ENCODE results near the gene SPPL2C. TPM values are rescaled to one million over a fixed set of nuclear protein-coding genes. Genes with fewer than 3 reads are reported as not detected.

The SPPL2C gene
- total RNA-seq, 1 experiment from 2014 or later: not detected

GRCh38 chr17:45808845-45809244 is 35.8 kb upstream of the SPPL2C start:
- no peak overlapping the region for H3K4me3 Mint-ChIP-seq (ENCODE audit: unreplicated experiment)
- BruUV-seq (replicated peaks): no TSS peak
- ChIA-PET POLR2A (no interaction called here), CTCF (interaction anchor here (1.3 to 2.7 kb wide), 2 partner anchors 23 to 41 kb away, joined by 4 to 8 read pairs; no protein-coding TSS in a partner anchor)
- no peaks in the 10 kb centered on the region for H3K4me1 Mint-ChIP-seq (ENCODE audit: insufficient read depth, unreplicated experiment)
- H3K36me3 Mint-ChIP-seq (ENCODE audit: insufficient read depth, unreplicated experiment): no peaks in the 10 kb centered on the region
- no peak overlapping the region for H3K27ac Mint-ChIP-seq (ENCODE audit: low read depth, unreplicated experiment)
- no peak for DNase-seq (ENCODE audit: unreplicated experiment)
- peaks cover 6% of the 10 kb centered on the region for H3K9me3 Mint-ChIP-seq (ENCODE audit: unreplicated experiment)
- no peak for TF ChIP-seq CTCF (IDR thresholded peaks at IDR 0.05; ENCODE audit: unreplicated experiment)
- intact Hi-C loops (cut with micrococcal nuclease): no loop called here
- peaks cover 37% of the 10 kb centered on the region for H3K27me3 Mint-ChIP-seq (ENCODE audit: insufficient read depth, unreplicated experiment)

DNA sequence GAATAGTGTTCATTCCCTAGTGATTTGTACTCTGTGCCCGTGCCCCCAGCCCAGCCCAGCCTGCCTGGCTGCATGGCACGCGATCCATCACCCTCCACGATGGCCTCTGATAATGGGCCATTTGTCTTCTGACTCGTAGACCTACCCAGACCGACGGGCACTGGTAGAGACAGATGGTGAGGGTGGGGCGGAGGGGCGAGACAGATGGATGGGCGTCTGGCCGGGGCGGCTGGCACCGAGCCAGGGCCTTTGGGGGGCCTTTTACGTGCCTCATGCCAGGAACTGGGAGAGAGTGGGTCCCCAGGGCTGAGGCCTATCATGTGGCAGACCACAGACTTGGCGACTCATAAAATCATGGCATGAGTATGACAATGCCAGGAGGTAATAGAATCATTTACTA is 35.2 kb upstream of the SPPL2C start:
- no peak for DNase-seq (ENCODE audit: unreplicated experiment)
- H3K9me3 Mint-ChIP-seq (ENCODE audit: unreplicated experiment): peaks cover 6% of the 10 kb centered on the region
- no peak overlapping the region for H3K27ac Mint-ChIP-seq (ENCODE audit: low read depth, unreplicated experiment)
- intact Hi-C loops (cut with micrococcal nuclease): no loop called here
- CTCF ChIA-PET: no interaction called here
- no peaks in the 10 kb centered on the region for H3K36me3 Mint-ChIP-seq (ENCODE audit: insufficient read depth, unreplicated experiment)
- H3K4me3 Mint-ChIP-seq (ENCODE audit: unreplicated experiment): no peak overlapping the region
- no peak for TF ChIP-seq CTCF (IDR thresholded peaks at IDR 0.05; ENCODE audit: unreplicated experiment)
- peaks cover 31% of the 10 kb centered on the region for H3K27me3 Mint-ChIP-seq (ENCODE audit: insufficient read depth, unreplicated experiment)
- POLR2A ChIA-PET: no interaction called here
- H3K4me1 Mint-ChIP-seq (ENCODE audit: insufficient read depth, unreplicated experiment): no peaks in the 10 kb centered on the region
- BruUV-seq (replicated peaks): no TSS peak

GRCh38 chr17:45812102-45812501 is 32.6 kb upstream of the SPPL2C start:
- H3K27me3 Mint-ChIP-seq (ENCODE audit: insufficient read depth, unreplicated experiment): peaks cover 5% of the 10 kb centered on the region

DNA sequence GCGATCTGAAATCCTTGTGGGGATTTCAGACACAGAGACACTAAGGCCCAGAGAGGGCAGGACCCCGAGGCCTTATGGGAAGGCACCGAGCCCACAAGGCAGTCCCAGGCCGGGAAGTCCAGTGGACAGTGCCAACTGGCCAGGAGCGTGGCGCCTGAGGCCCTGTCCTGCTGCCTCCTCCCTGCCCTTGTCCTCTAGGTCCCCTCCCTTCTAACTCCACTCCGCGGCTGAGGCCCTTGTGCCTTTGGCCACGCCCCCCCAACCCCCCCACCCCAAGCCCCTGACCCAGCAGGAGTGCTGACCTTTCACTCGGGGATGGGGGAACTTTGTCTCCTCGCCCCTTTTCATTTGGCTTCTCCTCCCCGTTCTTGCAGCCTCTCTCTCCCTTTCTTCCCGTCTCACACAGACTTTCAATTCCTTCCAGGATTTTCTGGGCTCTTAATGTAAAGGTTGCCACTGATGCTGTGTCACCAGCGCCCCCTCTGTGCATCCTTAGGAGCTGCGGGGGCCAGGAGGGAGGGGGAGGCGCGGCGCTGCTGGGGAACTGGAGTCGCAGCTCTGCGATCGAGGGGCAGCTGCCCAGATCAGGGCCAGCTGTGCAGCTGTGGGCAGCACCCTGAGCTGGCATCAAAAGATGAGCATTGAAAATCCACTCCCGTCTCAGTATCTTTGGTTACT is 31.5 kb upstream of the SPPL2C start:
- H3K27ac Mint-ChIP-seq (ENCODE audit: low read depth, unreplicated experiment): no peak overlapping the region
- BruUV-seq (replicated peaks): no TSS peak
- H3K27me3 Mint-ChIP-seq (ENCODE audit: insufficient read depth, unreplicated experiment): no peaks in the 10 kb centered on the region
- intact Hi-C loops (cut with micrococcal nuclease): no loop called here
- ChIA-PET POLR2A (no interaction called here), CTCF (interaction anchor here (1.1 kb wide), 1 partner anchor 446 kb away, joined by 4 read pairs; no protein-coding TSS in a partner anchor)
- H3K36me3 Mint-ChIP-seq (ENCODE audit: insufficient read depth, unreplicated experiment): no peaks in the 10 kb centered on the region
- peaks cover 6% of the 10 kb centered on the region for H3K9me3 Mint-ChIP-seq (ENCODE audit: unreplicated experiment)
- no peak for DNase-seq (ENCODE audit: unreplicated experiment)
- H3K4me1 Mint-ChIP-seq (ENCODE audit: insufficient read depth, unreplicated experiment): no peaks in the 10 kb centered on the region
- no peak for TF ChIP-seq CTCF (IDR thresholded peaks at IDR 0.05; ENCODE audit: unreplicated experiment)
- H3K4me3 Mint-ChIP-seq (ENCODE audit: unreplicated experiment): no peak overlapping the region

More at GRCh38 chr17:45812102-45812501, 32.6 kb upstream of the SPPL2C start:
- Mint-ChIP-seq H3K4me1 (ENCODE audit: insufficient read depth, unreplicated experiment) (no peaks in the 10 kb centered on the region), H3K9me3 (ENCODE audit: unreplicated experiment) (peaks cover 6% of the 10 kb centered on the region), H3K36me3 (ENCODE audit: insufficient read depth, unreplicated experiment) (no peaks in the 10 kb centered on the region), H3K27ac (ENCODE audit: low read depth, unreplicated experiment) (no peak overlapping the region), H3K4me3 (ENCODE audit: unreplicated experiment) (no peak overlapping the region)
- peak; percentile 30 for DNase-seq (ENCODE audit: unreplicated experiment)
- POLR2A ChIA-PET: no interaction called here
- CTCF ChIA-PET: interaction anchor here (1.0 kb wide), 1 partner anchor 22 kb away, joined by 3 read pairs; no protein-coding TSS in a partner anchor
- peak; percentile 20 for TF ChIP-seq CTCF (IDR thresholded peaks at IDR 0.05; ENCODE audit: unreplicated experiment)
- no TSS peak for BruUV-seq (replicated peaks)
- intact Hi-C loops (cut with micrococcal nuclease): no loop called here
